GM23338 (cell line): Measurements from ENCODE around the gene MIS12. TPM values are rescaled to one million over a fixed set of nuclear protein-coding genes. Genes with fewer than 3 reads are reported as not detected.
A peak's percentile ranks its signal among the peaks of the same experiment; 100 is the strongest.

Source experiments
- ATAC-seq: fragments of 200-7000 bp; cut with Tn5 transposase; 3 replicates; pipeline ENCODE4 v1.9.1; 2020
- DNase-seq: peaks from one replicate; pipeline ENCODE4 v3.0.0-alpha.2; 2015; ENCODE audit warnings: low spot score
- H2AFZ ChIP-seq: fragments of 200-600 bp; sonication (generic); 2 replicates; pipeline ENCODE4 v1.8.0; 2016; ENCODE audit warnings: antibody characterized with exemption, mild to moderate bottlenecking, moderate library complexity
- H3F3A ChIP-seq: fragments of 200-600 bp; sonication (generic); replicated peaks from 2 replicates; pipeline ENCODE4 v1.8.0; 2017; ENCODE audit warnings: antibody characterized with exemption, mixed run types, low read depth
- H3K27ac ChIP-seq: fragments of 200-600 bp; sonication (generic); 2 replicates; pipeline ENCODE4 v1.6.1; 2016; ENCODE audit warnings: low read depth
- H3K27me3 ChIP-seq: fragments of 200-600 bp; sonication (generic); 2 replicates; pipeline ENCODE4 v1.8.0; 2016; ENCODE audit warnings: mild to moderate bottlenecking, mixed run types, moderate library complexity; ENCODE audit not compliant: insufficient read depth
- H3K36me3 ChIP-seq: fragments of 200-600 bp; sonication (generic); 2 replicates; pipeline ENCODE4 v1.8.0; 2016; ENCODE audit warnings: mild to moderate bottlenecking; ENCODE audit not compliant: insufficient read depth
- H3K4me1 ChIP-seq: fragments of 200-600 bp; sonication (generic); 2 replicates; pipeline ENCODE4 v1.8.0; 2016; ENCODE audit warnings: mild to moderate bottlenecking, moderate library complexity; ENCODE audit not compliant: insufficient read depth
- H3K4me2 ChIP-seq: fragments of 200-600 bp; sonication (generic); 2 replicates; pipeline ENCODE4 v1.7.1; 2017; ENCODE audit warnings: mixed run types
- H3K4me3 ChIP-seq: fragments of 200-600 bp; sonication (generic); 2 replicates; pipeline ENCODE4 v1.6.1; 2016; ENCODE audit warnings: mixed run types
- H3K79me2 ChIP-seq: fragments of 200-600 bp; sonication (generic); replicated peaks from 2 replicates; pipeline ENCODE4 v1.8.0; 2017; ENCODE audit warnings: mild to moderate bottlenecking; ENCODE audit not compliant: insufficient read depth
- H3K9me2 ChIP-seq: fragments of 200-600 bp; sonication (generic); 2 replicates; pipeline ENCODE4 v1.8.0; 2017; ENCODE audit not compliant: insufficient read depth
- H4K20me1 ChIP-seq: fragments of 200-600 bp; sonication (generic); replicated peaks from 2 replicates; pipeline ENCODE4 v1.8.0; 2017; ENCODE audit warnings: mild to moderate bottlenecking; ENCODE audit not compliant: insufficient read depth
- H3K27ac Mint-ChIP-seq: 2 replicates; pipeline ENCODE4 v1.8.0; 2020; ENCODE audit warnings: inconsistent platforms, mild to moderate bottlenecking, moderate library complexity, mixed read lengths
- H3K27me3 Mint-ChIP-seq: 3 replicates; pipeline ENCODE4 v1.8.0; 2022; ENCODE audit warnings: low read depth, mild to moderate bottlenecking, moderate library complexity, mixed read lengths, inconsistent platforms; ENCODE audit not compliant: insufficient read depth, poor library complexity
- H3K36me3 Mint-ChIP-seq: 3 replicates; pipeline ENCODE4 v1.8.0; 2021; ENCODE audit warnings: low read depth, mild to moderate bottlenecking, inconsistent platforms, moderate library complexity, mixed read lengths
- H3K4me1 Mint-ChIP-seq: 3 replicates; pipeline ENCODE4 v1.8.0; 2020; ENCODE audit warnings: mild to moderate bottlenecking, inconsistent platforms, mixed read lengths
- H3K4me3 Mint-ChIP-seq: 3 replicates; pipeline ENCODE4 v1.8.0; 2021; ENCODE audit warnings: moderate library complexity, mild to moderate bottlenecking, inconsistent platforms, mixed read lengths
- H3K9me3 Mint-ChIP-seq: 3 replicates; pipeline ENCODE4 v1.8.0; 2020; ENCODE audit warnings: moderate library complexity, mild to moderate bottlenecking, inconsistent platforms, mixed read lengths
- CREB1 ChIP-seq: fragments of 250-450 bp; sonication (Bioruptor Pico); IDR thresholded peaks from 2 replicates; pipeline ENCODE4 v1.5.0; 2020; ENCODE audit warnings: low read depth, mild to moderate bottlenecking, moderate library complexity
- CTCF ChIP-seq, 2 experiments: fragments of 200-600 bp in 1 of 2; sonication (generic) in 1 of 2; conservative IDR thresholded peaks; 2 replicates each; pipeline versions ENCODE4 v1.5.1 to v1.6.1; 2016 to 2017; ENCODE audit warnings: antibody characterized with exemption in 2 of 2, low read depth in 2 of 2, mild to moderate bottlenecking in 2 of 2, moderate library complexity in 1 of 2
- ETS1 ChIP-seq: IDR thresholded peaks from 2 replicates; pipeline ENCODE4 v1.6.1; 2016; ENCODE audit warnings: antibody characterized with exemption
- EZH2 ChIP-seq: fragments of 200-600 bp; sonication (generic); IDR thresholded peaks from one replicate; pipeline ENCODE4 v1.8.0; 2017; ENCODE audit warnings: antibody characterized with exemption, mild to moderate bottlenecking, low read depth; ENCODE audit not compliant: unreplicated experiment
- EZH2phosphoT487 ChIP-seq: fragments of 200-600 bp; sonication (generic); IDR thresholded peaks from one replicate; pipeline ENCODE4 v1.8.1; 2018; ENCODE audit warnings: antibody characterized with exemption; ENCODE audit not compliant: unreplicated experiment
- JUNB ChIP-seq: IDR thresholded peaks from one replicate; pipeline ENCODE4 v1.6.1; 2016; ENCODE audit warnings: antibody characterized with exemption; ENCODE audit not compliant: unreplicated experiment
- NANOG ChIP-seq: IDR thresholded peaks from 2 replicates; pipeline ENCODE4 v1.6.1; 2016; ENCODE audit warnings: antibody characterized with exemption, borderline replicate concordance
- POLR2AphosphoS5 ChIP-seq: IDR thresholded peaks from 2 replicates; pipeline ENCODE4 v1.6.1; 2016; ENCODE audit warnings: antibody characterized with exemption, low read depth
- REST ChIP-seq: IDR thresholded peaks from one replicate; pipeline ENCODE4 v1.6.1; 2018; ENCODE audit warnings: antibody characterized with exemption; ENCODE audit not compliant: unreplicated experiment
- ZNF114 ChIP-seq: fragments of 250-450 bp; sonication (Bioruptor Pico); IDR thresholded peaks from 2 replicates; pipeline ENCODE4 v1.5.0; 2020; ENCODE audit warnings: mild to moderate bottlenecking, moderate library complexity
- ZNF331 ChIP-seq: fragments of 250-450 bp; sonication (Bioruptor Pico); IDR thresholded peaks from 2 replicates; pipeline ENCODE4 v1.5.0; 2020; ENCODE audit warnings: low read depth, mild to moderate bottlenecking, moderate library complexity
- polyA plus RNA-seq: library from polyadenylated mRNA; unstranded; fragments of >200 nt; fragmentation: Nextera tagmentation; extraction: Ambion mirVana; gene quantifications from 2 replicates; pipeline ENCODE4 v1.2.1, GENCODE V29; 2016
- total RNA-seq: library from RNA; depleted of rRNA; stranded (reverse); fragments of >200 nt; shearing (Covaris generic); gene quantifications from 2 replicates; pipeline ENCODE4 v1.2.3, GENCODE V29; 2014
- TF ChIP-seq, protein P1 (sequence below): fragments of 250-450 bp; sonication (Bioruptor Pico); IDR thresholded peaks from 2 replicates; pipeline ENCODE4 v1.5.0; 2020; ENCODE audit warnings: mild to moderate bottlenecking, moderate library complexity

Gene MIS12
- total and polyA plus RNA-seq, 2 experiments from 2014 or later = 14.0 to 22.8 TPM

GRCh38 chr17:5468075-5468473 is 18.3 kb upstream of the MIS12 start:
- H3K79me2 ChIP-seq = peaks cover 56% of the 10 kb centered on the region
- H3K4me1 Mint-ChIP-seq = peaks cover 23% of the 10 kb centered on the region
- peaks cover 2% of the 10 kb centered on the region for H3K27me3 Mint-ChIP-seq
- H3K36me3 ChIP-seq = no peaks in the 10 kb centered on the region; the same call in none of the 2 replicates
- peaks cover 5% of the 10 kb centered on the region for H3K36me3 Mint-ChIP-seq
- TF ChIP-seq EZH2 (no peak), NANOG (no peak), ETS1 (no peak), CREB1 (CRISPR knock-in tag) (no peak), REST (no peak), EZH2phosphoT487 (no peak), CTCF (conservative IDR thresholded peaks at IDR 0.05; ENCODE audit: low read depth in 2 of 2) (no peak), JUNB (no peak), POLR2AphosphoS5 (no peak), ZNF114 (CRISPR knock-in tag) (no peak), ZNF331 (CRISPR knock-in tag) (no peak)
- TF ChIP-seq, protein P1, sequence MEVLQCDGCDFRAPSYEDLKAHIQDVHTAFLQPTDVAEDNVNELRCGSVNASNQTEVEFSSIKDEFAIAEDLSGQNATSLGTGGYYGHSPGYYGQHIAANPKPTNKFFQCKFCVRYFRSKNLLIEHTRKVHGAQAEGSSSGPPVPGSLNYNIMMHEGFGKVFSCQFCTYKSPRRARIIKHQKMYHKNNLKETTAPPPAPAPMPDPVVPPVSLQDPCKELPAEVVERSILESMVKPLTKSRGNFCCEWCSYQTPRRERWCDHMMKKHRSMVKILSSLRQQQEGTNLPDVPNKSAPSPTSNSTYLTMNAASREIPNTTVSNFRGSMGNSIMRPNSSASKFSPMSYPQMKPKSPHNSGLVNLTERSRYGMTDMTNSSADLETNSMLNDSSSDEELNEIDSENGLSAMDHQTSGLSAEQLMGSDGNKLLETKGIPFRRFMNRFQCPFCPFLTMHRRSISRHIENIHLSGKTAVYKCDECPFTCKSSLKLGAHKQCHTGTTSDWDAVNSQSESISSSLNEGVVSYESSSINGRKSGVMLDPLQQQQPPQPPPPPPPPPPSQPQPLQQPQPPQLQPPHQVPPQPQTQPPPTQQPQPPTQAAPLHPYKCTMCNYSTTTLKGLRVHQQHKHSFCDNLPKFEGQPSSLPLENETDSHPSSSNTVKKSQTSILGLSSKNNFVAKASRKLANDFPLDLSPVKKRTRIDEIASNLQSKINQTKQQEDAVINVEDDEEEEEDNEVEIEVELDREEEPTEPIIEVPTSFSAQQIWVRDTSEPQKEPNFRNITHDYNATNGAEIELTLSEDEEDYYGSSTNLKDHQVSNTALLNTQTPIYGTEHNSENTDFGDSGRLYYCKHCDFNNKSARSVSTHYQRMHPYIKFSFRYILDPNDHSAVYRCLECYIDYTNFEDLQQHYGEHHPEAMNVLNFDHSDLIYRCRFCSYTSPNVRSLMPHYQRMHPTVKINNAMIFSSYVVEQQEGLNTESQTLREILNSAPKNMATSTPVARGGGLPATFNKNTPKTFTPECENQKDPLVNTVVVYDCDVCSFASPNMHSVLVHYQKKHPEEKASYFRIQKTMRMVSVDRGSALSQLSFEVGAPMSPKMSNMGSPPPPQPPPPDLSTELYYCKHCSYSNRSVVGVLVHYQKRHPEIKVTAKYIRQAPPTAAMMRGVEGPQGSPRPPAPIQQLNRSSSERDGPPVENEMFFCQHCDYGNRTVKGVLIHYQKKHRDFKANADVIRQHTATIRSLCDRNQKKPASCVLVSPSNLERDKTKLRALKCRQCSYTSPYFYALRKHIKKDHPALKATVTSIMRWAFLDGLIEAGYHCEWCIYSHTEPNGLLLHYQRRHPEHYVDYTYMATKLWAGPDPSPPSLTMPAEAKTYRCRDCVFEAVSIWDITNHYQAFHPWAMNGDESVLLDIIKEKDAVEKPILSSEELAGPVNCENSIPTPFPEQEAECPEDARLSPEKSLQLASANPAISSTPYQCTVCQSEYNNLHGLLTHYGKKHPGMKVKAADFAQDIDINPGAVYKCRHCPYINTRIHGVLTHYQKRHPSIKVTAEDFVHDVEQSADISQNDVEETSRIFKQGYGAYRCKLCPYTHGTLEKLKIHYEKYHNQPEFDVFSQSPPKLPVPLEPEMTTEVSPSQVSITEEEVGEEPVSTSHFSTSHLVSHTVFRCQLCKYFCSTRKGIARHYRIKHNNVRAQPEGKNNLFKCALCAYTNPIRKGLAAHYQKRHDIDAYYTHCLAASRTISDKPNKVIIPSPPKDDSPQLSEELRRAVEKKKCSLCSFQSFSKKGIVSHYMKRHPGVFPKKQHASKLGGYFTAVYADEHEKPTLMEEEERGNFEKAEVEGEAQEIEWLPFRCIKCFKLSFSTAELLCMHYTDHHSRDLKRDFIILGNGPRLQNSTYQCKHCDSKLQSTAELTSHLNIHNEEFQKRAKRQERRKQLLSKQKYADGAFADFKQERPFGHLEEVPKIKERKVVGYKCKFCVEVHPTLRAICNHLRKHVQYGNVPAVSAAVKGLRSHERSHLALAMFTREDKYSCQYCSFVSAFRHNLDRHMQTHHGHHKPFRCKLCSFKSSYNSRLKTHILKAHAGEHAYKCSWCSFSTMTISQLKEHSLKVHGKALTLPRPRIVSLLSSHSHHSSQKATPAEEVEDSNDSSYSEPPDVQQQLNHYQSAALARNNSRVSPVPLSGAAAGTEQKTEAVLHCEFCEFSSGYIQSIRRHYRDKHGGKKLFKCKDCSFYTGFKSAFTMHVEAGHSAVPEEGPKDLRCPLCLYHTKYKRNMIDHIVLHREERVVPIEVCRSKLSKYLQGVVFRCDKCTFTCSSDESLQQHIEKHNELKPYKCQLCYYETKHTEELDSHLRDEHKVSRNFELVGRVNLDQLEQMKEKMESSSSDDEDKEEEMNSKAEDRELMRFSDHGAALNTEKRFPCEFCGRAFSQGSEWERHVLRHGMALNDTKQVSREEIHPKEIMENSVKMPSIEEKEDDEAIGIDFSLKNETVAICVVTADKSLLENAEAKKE (CRISPR knock-in tag) = no peak
- DNase-seq (peak; percentile 14), ATAC-seq (peak; percentile 7)
- H4K20me1 ChIP-seq = peaks cover 28% of the 10 kb centered on the region
- H2AFZ ChIP-seq = peak overlapping the region; percentile 95
- no peaks in the 10 kb centered on the region for H3K27me3 ChIP-seq
- H3K4me3 Mint-ChIP-seq = peak overlapping the region; percentile 96
- peak overlapping the region; percentile 78 for H3K27ac ChIP-seq
- H3K9me2 ChIP-seq = no peaks in the 10 kb centered on the region
- peak overlapping the region; percentile 34 for H3K27ac Mint-ChIP-seq
- H3K4me1 ChIP-seq = peaks cover 10% of the 10 kb centered on the region
- H3F3A ChIP-seq = no peaks in the 10 kb centered on the region
- H3K4me3 ChIP-seq = peak overlapping the region; percentile 88
- H3K4me2 ChIP-seq = peak overlapping the region; percentile 97
- H3K9me3 Mint-ChIP-seq = no peaks in the 10 kb centered on the region
